HepG2 (cell line): ENCODE measurements around the gene SLC8A2. TPM values are rescaled to one million over a fixed set of nuclear protein-coding genes. Genes with fewer than 3 reads are reported as not detected.

Experiments used
- CTCF ChIP-seq: sonication (generic); formaldehyde crosslinking; IDR thresholded peaks from 2 replicates; pipeline ENCODE4 v1.5.0; 2020; ENCODE audit warnings: mild to moderate bottlenecking, missing genetic modification reagents, moderate library complexity
- GATA4 ChIP-seq: sonication (generic); IDR thresholded peaks from 2 replicates; pipeline ENCODE4 v1.6.1; 2016; ENCODE audit warnings: antibody characterized with exemption, low read depth, borderline replicate concordance
- KLF11 ChIP-seq: IDR thresholded peaks from 2 replicates; pipeline ENCODE4 v1.6.1; 2016; ENCODE audit warnings: missing compliant biosample characterization
- NR3C1 ChIP-seq: sonication (generic); formaldehyde crosslinking; IDR thresholded peaks from 2 replicates; pipeline ENCODE4 v1.4.0; 2020; ENCODE audit warnings: missing genetic modification reagents
- PAXIP1 ChIP-seq: sonication (generic); formaldehyde crosslinking; conservative IDR thresholded peaks from 2 replicates; pipeline ENCODE4 v1.4.0; 2020; ENCODE audit warnings: mild to moderate bottlenecking, missing genetic modification reagents, moderate library complexity
- SALL1 ChIP-seq: sonication (generic); formaldehyde crosslinking; IDR thresholded peaks from 2 replicates; pipeline ENCODE4 v1.8.0; 2022; ENCODE audit warnings: mild to moderate bottlenecking, missing genetic modification reagents
- SCMH1 ChIP-seq: sonication (generic); formaldehyde crosslinking; IDR thresholded peaks from 2 replicates; pipeline ENCODE4 v1.9.0; 2021; ENCODE audit warnings: missing genetic modification reagents, mild to moderate bottlenecking, borderline replicate concordance
- STAT6 ChIP-seq: sonication (generic); formaldehyde crosslinking; IDR thresholded peaks from 2 replicates; pipeline ENCODE4 v1.4.0; 2020; ENCODE audit warnings: missing genetic modification reagents, mild to moderate bottlenecking, borderline replicate concordance
- TGIF2 ChIP-seq: IDR thresholded peaks from 2 replicates; pipeline ENCODE4 v1.6.1; 2016; ENCODE audit warnings: control low read depth, missing compliant biosample characterization
- TP53 ChIP-seq: sonication (generic); formaldehyde crosslinking; conservative IDR thresholded peaks from 2 replicates; pipeline ENCODE4 v1.4.0; 2020; ENCODE audit warnings: missing genetic modification reagents
- ZMAT5 ChIP-seq: sonication (generic); formaldehyde crosslinking; IDR thresholded peaks from 2 replicates; pipeline ENCODE4 v1.5.0; 2020; ENCODE audit warnings: mild to moderate bottlenecking, low read depth, missing genetic modification reagents, borderline replicate concordance
- ZNF260 ChIP-seq: sonication (generic); formaldehyde crosslinking; IDR thresholded peaks from 2 replicates; pipeline ENCODE4 v1.4.0; 2020; ENCODE audit warnings: missing genetic modification reagents, low read depth, mild to moderate bottlenecking, borderline replicate concordance
- ZNF646 ChIP-seq: sonication (generic); formaldehyde crosslinking; IDR thresholded peaks from 2 replicates; pipeline ENCODE4 v1.9.0; 2021; ENCODE audit warnings: mild to moderate bottlenecking, missing genetic modification reagents
- ZNF816 ChIP-seq: sonication (generic); formaldehyde crosslinking; IDR thresholded peaks from 2 replicates; pipeline ENCODE4 v1.8.0; 2022; ENCODE audit warnings: missing genetic modification reagents, mild to moderate bottlenecking, borderline replicate concordance
- polyA plus RNA-seq, 8 experiments: library from polyadenylated mRNA; depleted of rRNA in 3 of 8; stranded (reverse) in 7 of 8; unstranded in 1 of 8; fragments of >200 nt; fragmentation: Illumina TruSeq in 4 of 8; extraction: Trizol in 4 of 8; gene quantifications; 2 replicates each; pipeline versions ENCODE4 v1.2.1 to v1.2.3, GENCODE V29; 2011 to 2016; ENCODE audit warnings: low read depth in 4 of 8, missing spikeins in 1 of 8, mixed read lengths in 1 of 8; ENCODE audit not compliant: insufficient read depth in 1 of 8
- total RNA-seq, 5 experiments: library from RNA; depleted of rRNA; stranded (reverse); fragments of >200 nt; fragmentation: Illumina TruSeq; extraction: Trizol; gene quantifications; 2 replicates each; pipeline ENCODE4 v1.2.3, GENCODE V29; 2016; ENCODE audit warnings: low read depth in 1 of 5

SLC8A2 gene
- total and polyA plus RNA-seq, 2 of the 13 experiments (the other 11 are each of a cell fraction or from before 2014, with no cell fraction given) = 0.02 TPM; not detected in 1

- TF ChIP-seq PAXIP1 (CRISPR knock-in tag) (no peak), NR3C1 (no peak), ZNF816 (CRISPR knock-in tag) (no peak), CTCF (CRISPR knock-in tag) (peak; percentile 85), TGIF2 (no peak), STAT6 (CRISPR knock-in tag) (no peak), ZNF646 (CRISPR knock-in tag) (peak; percentile 92), ZNF260 (CRISPR knock-in tag) (no peak), GATA4 (no peak), SCMH1 (CRISPR knock-in tag) (no peak), ZMAT5 (CRISPR knock-in tag) (no peak), SALL1 (peak; percentile 23; the same call in 1 of the 2 replicates), KLF11 (CRISPR knock-in tag) (no peak), TP53 (CRISPR knock-in tag) (no peak)
Observed at GRCh38 chr19:47414469-47414868, 57.2 kb downstream of the SLC8A2 start (continued).
